GM21717 (cell line): ENCODE data around the gene CDC42BPG.
A peak's percentile ranks its signal among the peaks of the same experiment; 100 is the strongest.

ENCODE experiments used
- ATAC-seq: cut with Tn5 transposase; IDR thresholded peaks from one replicate; pipeline ENCODE4 v1.9.1; 2021; ENCODE audit warnings: mild to moderate bottlenecking, moderate library complexity; ENCODE audit not compliant: unreplicated experiment

The CDC42BPG gene

DNA sequence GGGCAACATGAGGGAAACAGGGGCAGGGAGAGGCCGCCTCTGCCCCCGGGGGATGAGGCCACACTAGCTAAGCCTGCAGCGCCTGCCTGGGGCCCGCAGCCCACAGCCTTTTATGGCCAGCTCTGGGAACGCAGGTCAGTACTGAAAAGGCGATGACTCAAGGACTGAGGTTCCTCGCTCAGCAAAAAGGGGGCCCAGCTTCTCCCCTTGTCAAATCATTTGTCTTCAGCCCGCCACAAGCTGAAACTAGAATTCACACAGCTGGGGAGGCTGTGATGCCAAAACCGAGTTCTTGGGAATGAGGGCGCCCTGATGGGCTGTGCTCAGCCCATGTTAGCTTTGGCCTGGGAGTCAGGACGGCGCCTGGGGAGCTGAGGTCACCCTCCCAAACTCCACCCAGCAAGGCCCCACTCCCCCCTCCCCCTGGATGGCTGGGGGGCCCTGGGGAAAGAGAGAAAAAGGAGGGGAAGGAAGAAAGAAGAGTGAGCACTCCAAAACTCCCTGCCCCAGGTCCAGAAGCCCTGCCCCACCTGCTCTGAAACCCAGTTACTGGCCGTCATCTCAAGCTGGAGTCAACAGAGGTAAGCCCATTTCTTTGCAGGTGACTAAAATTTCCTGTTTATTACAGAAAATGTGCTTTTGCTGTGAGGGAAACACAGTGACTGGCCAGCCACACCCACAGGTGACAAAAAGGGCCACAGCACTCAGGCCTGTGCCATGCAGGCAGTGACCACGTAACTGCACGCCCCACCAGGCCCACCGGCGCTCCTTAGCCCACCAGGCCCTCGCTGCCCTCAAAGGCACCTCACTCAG lies 20.2 kb upstream of the CDC42BPG start:
- ATAC-seq = no peak

DNA sequence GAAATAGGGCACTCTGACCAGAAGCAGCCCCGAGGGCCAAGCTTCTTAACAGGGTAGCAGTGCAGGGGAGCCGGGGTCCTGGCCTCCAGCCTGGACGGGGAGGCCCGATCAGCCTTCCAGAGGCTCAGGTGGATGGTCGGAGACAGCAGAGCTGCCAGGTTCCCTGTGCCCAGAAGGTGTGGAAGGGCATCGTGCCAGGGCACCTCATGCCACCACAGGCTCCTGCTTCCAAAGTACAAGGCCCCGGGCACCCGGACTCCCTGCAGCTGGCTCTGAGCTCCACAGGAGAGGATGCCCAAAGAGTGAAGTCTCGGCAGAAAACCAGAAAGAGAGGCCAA lies 19.7 kb upstream of the CDC42BPG start:
- ATAC-seq = no peak

- no peak for ATAC-seq
Observed at GRCh38 chr11:64863391-64864060, 19.1 kb upstream of the CDC42BPG start.

DNA sequence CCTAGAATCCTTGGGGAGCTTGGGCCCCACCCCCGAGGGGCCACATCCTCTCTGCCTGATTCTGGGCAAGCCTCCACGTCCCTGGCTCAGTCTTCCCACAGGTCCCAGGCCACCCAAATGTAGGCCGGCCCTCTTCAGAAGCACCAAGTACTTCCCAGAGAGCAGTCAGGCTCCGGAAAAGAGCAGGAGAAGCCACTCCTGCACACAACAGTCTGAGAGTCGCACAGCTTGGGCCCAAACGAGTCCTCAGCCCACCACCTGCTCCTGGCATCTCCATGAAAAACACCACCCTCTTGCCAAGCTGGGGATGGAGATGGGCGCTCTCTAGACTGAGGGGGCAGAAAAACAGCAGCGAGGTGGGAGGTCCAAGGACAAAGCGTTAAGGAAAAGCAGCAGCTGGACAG lies 18.5 kb upstream of the CDC42BPG start:
- ATAC-seq = no peak

GRCh38 chr11:64861227-64861975 lies 16.9 kb upstream of the CDC42BPG start:
- ATAC-seq = no peak

DNA sequence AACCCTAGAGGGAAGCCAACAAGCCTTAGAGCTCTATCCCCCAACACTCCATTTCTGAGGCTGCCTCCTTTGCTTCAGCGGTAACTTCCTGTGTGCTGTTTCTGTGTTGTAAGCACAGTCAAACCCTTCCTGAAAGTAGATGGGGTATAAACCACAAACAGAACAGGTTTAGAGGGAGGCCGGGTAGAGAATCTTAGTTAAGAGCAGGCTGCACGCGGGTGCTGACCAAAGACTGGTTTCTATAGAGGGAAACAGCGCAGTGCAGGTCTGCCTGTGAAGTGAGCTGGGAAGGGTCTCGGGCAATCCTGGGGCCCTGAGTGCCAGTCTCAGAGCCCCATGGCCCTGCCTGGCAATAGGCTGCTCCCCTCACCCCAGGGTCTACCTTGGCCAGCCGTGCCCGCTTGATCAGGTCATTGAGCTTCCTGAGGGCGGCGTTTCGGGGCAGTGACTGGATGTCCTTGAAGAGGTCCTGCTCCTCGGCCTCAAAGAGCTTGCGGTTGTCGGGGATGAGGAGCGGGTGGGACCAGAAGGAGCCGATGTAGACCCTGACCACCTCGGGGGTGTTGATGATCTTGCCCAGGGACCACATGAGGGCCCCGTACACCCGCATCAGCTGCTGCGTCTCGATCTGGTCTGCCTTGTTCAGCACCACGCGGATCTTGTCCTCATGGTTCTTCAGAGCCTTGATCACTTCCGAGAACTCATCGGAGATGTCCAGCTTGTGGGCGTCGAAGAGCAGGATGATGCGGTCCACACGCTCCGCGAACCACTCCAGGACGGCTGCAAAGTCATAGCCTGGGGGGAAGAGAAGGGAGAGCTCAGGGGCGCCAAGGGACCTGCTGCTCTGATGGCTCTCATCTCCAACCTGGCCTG lies 15.3 kb upstream of the CDC42BPG start:
- peak; percentile 43 for ATAC-seq

DNA sequence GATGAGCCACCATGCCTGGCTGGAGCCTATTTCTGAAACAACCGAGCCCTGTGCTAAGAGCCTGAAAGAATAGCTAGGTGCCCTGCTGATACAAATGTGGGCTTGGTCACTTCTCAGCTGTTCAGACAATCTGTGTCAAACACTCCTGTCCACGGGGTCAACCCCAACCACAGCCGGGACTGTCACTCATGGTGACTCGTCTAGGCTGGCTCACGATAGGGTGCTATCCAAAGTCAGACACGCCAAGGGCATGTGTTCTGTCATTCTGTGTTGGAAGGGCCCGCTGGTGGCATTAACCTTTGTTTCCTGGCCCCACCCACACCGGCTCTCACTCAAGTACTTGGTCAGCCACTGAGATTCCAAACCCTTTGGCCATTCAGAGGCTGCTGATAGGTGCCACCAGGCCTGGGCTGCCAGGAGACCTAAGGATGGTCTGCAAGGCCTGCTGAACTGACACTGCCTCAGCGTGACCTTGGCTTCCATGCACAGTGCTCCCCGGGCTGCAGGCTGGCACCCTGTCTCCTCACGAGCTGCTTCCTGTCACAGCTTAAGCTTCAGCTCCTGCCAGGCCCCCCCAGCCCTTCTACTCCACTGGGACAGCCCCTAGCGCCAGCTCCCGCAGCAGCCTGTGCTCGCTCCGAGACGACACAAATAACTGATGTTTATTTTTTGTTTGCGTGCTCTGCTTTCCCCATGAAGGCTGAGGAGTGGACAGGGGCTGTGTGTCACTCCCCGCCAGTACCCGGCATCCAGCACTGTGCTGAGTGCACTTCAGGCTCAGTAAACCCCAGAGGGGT lies 14.2 kb upstream of the CDC42BPG start:
- no peak for ATAC-seq

DNA sequence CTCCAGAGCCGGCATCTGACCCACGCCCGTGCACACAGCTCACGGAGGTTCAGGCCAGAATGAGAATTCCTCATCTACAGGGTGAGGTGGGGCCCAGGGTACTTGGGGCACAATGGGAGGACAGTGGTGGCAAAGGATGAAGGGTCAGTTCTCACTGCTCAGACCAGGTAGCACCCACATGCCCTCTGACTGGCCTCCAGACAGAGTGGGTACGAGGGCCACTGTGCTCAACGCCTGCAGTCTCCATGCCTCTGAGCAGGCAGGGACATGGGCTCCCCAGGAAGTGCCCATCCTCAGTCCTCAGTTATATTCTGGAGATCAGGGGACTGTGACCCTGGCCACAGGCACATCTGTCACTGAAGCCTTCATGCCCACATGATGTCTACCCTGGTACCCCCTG lies 13.0 kb upstream of the CDC42BPG start:
- no peak for ATAC-seq

DNA sequence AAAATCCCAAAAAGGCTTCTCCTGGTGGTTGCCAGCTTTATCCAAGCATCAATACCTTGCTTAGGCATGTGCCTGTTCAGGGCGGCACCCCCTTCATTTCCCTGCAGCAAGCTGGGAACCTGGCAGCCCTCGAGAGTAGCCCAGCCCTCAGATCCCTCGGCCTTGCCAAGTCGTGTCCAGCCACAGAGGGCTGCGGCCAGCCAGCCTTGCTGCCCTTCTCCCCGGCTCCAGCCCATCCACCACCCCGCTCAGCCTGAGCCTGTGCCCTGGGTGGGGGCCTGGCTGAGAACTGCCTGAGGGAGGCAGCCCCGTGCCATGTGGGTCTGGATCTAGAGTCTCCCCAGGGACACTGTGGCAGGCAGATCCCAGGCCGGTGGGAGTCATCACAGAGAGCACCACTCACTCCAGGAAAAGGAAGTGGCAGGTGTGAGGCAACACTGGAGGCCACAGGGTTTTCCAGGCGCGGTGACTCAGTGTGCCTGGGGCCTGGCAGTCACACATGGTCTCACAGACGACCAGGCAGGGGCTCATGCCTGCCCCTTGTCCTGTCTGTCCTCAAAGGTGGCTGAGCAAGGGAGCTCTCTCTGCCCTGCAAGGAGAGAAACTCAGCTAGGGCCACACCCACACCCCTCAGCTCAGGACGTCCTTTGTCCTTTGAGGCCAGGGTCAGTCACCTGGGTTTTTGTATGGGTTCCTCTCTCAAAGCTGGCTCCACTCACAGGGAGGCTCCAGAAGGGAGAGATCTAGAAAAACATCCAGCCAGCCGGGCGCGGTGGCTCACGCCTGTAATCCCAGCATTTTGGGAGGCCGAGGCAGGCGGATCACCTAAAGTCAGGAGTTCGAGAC lies 12.2 kb upstream of the CDC42BPG start:
- ATAC-seq = no peak

GRCh38 chr11:64855596-64856304 lies 11.3 kb upstream of the CDC42BPG start:
- no peak for ATAC-seq

DNA sequence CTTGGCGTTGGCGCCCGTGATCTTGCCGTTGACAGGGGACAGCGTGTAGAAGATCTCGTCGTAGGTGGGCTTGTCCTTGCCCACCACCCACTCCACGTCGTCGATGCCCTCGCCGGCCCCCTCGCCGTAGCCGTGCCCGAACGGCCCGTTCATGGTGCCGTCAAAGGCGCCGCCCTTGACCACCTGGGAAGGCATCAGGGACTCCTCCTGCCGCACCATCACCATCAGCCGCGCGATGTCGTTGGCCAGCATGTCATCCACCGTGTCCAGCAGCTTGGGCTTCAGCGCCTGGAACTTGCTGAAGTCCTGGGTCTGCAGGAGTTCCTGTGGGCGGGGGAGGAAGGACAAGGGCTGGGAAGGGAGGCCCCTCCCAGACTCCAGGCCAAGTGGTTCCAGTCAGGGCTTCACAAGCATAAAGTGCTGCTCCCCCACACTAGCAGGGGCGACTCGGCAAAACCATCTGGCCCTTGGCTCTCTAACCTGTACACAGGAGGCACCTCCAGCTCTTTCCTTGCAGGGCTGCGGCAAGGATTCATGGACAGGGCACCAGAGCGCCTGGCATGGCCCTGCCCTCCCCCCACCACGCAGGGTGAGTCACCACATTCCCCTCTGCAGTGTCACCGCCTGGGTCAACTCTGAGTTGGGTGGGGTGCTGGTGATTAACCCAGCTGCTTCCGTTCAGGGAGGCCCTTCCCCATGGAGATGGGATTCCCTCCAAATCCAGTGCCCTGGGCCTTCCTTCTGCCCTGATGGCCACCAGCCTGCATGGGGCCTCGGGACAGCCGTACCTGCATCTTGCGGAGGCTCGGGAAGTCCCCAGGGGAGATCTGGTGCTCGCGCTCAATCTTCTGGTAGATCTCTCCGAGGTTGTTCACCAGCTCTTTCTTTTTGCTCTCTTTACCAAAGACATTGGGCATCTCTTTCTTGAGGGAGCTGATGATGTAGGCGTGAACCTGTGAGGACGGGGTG lies 10.4 kb upstream of the CDC42BPG start:
- ATAC-seq = no peak

DNA sequence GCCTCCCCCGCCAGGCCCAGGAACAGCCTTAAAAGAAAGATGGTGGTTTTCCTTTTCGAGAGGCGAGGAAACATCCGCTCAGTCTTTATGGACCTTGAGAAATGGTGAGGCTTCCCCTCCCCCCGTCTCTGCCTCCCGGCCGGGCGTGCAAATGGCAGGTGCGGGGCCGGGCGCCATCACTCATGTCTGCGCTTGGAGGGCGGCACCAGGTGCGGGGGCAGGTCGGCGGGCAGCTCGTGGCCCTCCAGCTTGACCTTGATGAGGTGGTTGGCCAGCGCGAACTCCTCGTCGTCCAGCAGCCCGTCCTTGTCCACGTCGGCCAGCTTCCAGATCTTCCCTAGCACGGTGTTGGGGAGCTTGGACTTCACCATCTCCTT lies 9.7 kb upstream of the CDC42BPG start:
- ATAC-seq = no peak

GRCh38 chr11:64853709-64854108 lies 9.3 kb upstream of the CDC42BPG start:
- no peak for ATAC-seq

DNA sequence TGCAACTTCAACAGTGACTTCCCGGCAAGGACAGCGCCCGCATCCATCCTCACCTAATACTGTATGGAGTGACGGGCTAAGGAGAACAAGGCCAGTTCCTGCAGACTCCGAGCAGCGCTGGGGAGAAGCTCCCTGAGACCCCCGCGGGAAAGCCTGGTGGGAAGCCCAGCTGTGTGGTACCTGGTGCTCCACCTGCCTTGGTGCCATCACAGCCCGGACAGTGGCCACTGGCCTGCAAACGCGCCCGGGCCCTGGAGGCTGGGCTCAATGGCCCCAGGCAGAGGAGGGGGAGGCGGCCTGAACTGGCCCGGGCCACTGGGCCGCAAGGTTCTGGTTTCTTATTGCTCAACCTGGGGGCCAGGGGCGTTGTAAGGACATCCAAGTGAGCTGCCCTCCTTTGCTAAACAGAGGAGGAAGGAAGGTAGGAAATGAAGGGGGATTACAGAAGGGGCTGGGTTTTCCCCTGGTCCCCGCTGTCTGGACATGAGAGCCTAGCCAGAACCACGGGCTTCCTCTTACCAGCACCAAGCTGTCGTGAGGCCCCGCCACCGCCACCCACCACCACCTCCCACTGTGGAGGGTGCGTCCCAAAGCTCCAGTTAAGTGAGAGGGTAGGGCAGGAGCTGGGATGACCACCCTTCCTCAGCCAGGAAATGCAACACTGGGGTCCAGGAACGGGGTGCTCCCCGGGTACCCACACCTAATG lies 8.5 kb upstream of the CDC42BPG start:
- ATAC-seq = no peak

- no peak for ATAC-seq
Observed at GRCh38 chr11:64851831-64852351, 7.4 kb upstream of the CDC42BPG start.

DNA sequence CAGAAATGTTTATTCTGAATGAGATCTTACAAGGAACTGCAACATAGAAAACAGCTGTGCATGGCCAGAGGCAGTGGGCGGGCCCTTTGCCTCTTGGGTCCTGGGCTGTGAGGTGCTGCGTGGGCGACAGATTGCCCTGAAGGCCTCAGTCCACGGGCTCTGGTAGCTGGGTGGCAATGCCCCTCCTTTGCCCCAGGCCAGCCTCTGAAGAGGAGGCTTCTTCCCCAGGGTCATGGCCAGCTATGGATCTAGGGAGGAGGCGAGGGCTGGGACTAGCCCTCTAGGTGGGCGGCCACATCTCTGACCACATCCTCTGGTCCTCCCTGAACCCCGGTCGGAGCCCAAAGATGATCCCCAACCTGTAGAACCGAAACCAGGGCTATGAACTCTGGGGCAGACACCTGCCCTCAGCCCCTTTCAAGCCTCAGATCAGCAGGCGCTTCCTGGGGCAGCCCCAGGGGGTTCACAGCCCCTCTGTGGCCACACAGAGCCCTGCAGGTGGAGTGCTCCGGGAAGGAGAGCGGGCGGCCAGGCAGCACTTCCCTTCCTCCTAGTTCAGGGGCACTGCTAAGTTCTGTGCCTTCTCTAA lies 6.6 kb upstream of the CDC42BPG start:
- peak; percentile 50 for ATAC-seq
